GM18499 (cell line): ENCODE results near the gene ITLN1.
"Not testable (repeated sequence)": the region's sequence is repeated elsewhere in the genome, so short reads cannot be mapped to it uniquely, and the experiment has no call there.

Experiments
- ATAC-seq: cut with Tn5 transposase; IDR thresholded peaks from one replicate; pipeline ENCODE4 v1.9.1; 2021; ENCODE audit warnings: moderate number of reproducible peaks; ENCODE audit not compliant: insufficient read depth, unreplicated experiment

The ITLN1 gene

DNA sequence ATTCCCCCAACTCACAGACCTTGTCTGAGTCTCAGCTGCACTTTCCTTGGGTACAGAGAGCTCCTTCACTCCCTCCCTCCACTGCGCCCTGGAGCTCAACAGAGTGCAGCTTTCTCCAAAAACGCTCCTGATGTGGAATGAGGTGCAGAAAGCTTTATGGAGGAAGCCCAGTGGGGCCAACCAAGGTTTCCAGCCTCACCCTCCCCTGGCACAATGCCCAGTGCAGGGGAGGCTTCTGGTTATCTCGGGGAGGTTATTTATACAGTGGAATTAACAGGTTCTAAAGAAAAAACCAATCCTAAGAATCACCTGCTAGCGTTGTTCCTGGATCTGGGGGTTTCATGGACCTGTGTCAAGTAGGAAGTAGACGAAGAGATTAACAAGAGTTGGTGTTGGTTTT, at the start of gene ITLN1:
ITLN1 (minus strand) TSS at position 139 of the 400 bp plus-strand sequence. CDS start 303 bp downstream, outside the sequence.
- no peak for ATAC-seq

DNA sequence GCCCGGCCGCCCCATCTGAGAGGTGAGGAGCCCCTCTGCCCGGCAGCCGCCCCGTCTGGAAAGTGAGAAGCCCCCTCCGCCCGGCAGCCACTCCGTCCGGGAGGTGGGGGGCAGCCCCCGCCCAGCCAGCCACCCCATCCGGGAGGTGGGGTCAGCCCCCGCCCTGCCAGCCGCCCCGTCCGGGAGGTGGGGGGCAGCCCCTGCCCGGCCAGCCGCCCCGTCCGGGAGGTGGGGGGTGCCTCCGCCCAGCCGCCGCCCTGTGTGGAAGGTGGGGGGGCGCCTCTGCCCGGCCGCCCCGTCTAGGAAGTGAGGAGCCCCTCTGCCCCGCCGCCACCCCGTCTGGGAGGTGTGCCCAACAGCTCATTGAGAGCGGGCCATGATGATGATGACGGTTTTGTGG, 48.3 kb upstream of the ITLN1 start:
- not testable (repeated sequence) for ATAC-seq

DNA sequence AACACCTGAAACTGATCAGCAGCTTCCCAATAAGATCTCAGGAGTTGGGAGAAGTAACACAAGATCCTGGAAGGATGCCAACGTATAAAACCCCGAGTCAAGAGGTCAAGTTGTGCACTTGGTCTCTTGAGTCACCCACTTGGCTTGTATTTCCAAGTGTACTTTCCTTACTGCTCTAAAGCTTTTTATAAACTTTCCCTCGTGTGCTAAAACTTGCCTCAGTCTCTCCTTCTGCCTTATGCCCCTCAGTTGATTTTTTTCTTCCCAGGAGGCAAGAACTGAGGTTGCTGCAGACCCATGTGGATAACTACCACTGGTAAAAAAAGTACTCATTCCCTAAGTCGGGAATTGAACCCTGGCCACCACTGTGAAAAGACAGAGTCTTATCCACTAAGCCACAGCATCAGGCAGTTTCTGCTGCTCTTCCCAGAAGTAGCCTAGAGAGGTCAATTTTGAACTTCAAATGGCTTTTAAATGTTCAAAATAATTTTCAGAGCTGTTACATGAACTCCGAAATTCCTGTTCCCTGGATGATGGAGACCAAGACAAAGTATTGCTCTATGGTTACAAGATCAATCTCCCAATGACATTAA, 40.8 kb upstream of the ITLN1 start:
- ATAC-seq = no peak

DNA sequence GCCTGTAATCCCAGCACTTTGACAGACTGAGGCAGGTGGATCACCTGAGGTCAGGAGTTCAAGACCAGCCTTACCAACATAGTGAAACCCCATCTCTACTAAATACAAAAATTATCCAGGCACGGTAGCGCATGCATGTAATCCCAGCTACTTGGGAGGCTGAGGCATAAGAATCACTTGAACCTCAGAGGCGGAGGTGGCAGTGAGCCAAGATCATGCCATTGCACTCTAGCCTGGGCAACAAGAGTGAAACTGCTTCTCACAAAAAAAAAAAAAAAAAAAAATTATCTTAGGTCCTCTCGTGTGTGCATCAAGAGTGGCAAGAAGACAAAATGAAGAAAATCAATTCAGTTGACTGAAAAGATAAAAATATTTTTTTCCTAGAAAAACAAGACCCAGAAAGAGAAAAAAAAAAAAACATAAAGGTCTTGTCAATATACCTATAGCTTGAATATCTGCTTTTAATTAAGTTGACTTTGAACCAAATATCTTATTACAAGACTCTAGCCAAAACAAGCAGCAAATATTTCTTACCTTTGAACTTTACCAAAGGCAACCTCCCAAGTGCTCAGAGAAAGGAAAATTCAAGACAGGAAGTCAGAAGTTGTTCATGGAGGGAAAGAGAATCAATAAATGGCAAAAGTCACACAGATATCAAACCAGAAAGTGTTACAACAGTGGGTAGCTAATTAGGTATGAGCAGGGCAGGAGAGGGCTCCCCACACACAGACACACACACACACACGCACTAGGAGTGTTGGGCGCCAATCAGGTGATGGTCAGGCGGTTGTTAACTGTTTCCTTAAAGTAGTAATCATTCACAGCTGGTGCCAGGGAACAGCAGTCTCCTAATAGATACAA, 40.0 kb upstream of the ITLN1 start:
- no peak for ATAC-seq

DNA sequence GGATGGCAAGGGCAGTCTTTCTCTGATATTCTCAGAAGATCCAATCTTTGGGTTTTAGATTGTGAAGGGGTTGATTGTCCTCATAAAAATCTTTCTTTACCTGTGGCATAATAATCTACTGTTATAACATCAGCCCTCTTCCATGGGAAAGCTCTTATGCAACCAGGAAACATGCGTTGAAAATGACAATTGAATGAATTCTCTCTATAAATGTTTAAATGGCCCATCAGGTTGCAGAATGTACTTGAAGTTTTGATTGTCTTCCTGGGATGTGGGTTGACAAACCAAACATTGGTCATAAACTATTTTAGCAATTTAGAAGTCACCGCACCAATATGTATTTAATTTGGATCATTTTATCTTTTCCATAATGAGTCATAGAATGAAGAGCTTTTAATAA, 31.7 kb upstream of the ITLN1 start:
- ATAC-seq = no peak

DNA sequence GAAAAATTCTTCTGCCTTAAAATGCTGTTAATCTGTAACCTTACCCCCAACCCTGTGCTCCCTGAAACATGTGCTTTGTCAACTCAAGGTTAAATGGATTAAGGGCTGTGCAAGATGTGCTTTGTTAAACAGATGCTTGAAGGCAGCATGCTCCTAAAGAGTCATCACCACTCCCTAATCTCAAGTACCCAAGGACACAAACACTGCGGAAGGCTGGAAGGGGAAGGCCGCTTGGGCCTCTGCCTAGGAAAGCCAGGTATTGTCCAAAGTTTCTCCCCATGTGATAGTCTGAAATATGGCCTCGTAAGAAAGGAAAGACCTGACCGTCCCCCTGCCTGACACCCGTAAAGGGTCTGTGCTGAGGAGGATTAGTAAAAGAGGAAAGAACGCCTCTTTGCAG, 28.2 kb upstream of the ITLN1 start:
- not testable (repeated sequence) for ATAC-seq

DNA sequence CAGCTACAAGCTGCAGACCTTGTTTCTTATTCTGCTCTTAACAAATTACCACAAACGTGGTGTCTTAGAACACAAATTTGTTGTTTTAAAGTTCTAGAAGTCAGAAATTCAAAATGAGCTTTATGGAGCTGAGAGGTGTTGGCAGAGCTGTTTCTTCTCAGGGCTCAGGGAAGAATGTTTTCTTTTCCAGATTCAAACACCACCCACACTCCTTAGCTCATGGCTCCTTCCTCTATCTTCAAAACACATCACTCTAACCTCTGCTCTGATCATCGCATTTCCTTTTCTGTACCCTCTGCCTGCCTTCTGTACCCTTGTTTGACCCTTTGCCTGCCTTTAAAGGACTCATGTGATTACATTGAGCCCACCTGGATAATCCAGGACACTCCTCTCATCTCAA, 26.9 kb upstream of the ITLN1 start:
- no peak for ATAC-seq

DNA sequence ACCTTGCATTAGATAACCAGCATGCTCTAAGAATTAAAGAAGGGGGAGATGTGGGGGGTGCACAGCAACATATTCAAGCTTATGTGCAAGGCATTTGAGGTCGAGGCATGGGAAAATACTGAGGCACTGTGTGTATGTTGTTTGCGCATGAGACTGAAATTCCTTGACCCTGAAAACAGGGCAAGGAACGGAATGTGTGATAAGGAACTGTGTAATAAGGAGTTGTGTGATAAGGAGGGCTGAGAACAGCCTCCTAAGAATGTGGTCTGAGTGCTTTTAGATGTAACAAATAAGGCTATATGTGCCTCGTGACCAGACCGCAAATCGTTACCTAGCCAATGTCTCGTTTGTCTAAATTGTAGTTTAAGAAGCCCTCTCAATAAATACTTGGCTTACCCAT, 26.5 kb upstream of the ITLN1 start:
- no peak for ATAC-seq

DNA sequence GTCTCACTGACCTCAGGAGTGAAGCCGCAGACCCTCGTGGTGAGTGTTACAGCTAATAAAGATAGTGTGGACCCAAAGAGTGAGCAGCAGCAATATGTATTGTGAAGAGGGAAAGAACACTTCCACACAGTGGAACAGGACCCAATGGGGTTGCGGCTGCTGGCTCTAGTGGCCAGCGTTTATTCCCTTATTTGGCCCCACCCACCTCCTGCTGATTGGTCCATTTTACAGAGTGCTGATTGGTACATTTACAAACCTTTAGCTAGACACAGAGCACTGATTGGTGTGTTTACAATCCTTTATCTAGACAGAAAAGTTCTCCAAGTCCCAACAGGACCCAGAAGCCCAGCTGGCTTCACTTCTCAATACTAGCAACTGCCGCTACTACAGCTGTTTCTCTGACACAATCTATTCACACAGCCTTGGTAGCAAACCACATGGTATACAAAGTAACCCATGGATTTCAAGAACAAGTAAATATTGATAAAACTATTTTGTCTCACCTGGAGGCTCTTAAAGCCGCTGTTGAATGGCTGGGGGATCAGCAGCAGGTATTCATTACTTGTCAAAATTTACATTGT, 25.3 kb upstream of the ITLN1 start:
- no peak for ATAC-seq

DNA sequence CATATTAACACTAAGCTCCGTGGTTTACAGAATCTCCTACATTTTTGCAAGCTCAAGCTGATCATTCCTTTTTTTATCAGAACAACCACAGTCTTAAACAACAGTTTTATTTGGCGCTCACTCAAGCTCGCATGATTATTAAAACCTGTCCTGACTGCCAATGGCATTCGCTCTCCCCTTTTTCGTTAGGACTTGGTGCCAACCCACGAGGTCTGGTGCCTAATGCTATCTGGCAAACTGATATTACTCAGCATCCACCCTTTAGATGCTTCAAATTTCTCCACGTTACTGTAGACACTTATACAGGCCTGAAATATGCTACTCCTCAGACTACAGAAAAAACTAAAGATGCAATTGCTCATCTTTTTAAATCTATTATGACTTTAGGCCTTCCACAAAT, 23.0 kb upstream of the ITLN1 start:
- ATAC-seq = no peak

DNA sequence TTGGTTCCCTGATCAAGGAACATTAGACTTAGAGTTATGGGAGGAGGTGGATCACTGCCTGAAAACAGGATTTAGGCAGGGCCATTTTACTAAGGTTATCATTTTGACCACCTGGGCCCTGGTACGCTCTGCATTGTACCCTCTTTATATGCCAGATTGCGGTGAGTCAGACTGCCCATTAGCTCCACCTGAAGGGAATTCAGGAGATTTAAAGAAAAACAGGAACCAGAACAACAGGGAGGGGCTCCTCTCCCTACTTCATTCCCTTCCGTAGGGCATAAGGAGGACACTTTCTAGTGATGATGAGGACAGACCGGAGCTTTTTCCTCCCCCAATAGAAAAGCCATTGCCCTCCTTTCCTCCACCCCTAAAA, 20.6 kb upstream of the ITLN1 start:
- ATAC-seq = no peak

DNA sequence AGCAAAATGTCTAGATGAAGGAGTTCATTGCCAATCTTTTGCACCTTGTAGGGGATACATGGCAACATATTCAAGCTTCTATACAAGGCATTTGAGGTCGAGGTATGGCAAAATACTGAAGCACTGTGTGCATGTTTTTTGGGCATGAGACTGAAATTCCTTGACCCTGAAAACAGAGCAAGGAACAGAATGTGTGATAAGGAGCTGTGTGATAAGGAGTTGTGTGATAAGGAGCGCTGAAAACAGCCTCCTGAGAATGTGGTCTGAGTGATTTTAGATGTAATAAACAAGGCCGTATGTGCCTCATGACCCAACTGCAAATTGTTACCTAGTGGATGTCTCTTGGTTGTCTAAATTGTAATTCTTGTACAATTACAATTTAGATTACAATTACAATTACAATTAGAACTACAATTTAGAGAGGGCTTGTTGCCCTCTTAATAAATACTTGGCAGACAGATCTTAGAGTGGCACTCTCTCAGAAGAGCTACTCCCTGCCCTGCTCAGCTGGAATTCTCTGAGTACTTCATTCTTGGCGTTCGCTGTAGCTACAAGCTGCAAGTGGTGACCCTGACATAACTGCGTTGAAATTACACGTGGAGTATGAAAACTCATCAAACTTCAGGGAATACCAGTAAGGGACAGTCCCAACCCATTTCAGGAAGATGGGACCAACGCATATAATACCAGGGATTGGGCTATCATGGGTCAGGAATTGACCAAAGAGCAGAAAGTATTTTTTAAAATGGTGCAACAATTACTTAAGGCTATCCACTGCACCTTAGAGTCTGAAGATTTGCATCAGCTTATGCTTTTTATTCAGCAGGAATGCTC, 20.0 kb upstream of the ITLN1 start:
- ATAC-seq = no peak

DNA sequence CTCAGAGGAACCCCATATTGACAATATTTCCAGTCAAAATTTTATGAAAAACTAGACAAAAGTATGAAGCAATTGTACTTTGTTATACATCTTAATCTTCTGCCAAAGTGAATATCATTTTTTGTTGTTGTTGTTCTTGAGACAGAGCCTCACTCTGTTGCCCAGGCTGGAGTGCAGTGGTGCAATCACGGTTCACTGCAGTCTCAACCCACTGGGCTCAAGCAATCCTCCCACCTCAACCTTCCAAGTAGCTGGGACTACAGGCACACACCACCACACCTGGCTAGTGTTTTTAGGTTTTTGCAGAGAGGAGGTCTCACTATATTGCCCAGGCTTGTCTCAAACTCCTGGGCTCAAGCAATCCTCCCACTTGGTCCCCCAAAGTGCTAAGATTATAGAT, 17.3 kb upstream of the ITLN1 start:
- not testable (repeated sequence) for ATAC-seq

DNA sequence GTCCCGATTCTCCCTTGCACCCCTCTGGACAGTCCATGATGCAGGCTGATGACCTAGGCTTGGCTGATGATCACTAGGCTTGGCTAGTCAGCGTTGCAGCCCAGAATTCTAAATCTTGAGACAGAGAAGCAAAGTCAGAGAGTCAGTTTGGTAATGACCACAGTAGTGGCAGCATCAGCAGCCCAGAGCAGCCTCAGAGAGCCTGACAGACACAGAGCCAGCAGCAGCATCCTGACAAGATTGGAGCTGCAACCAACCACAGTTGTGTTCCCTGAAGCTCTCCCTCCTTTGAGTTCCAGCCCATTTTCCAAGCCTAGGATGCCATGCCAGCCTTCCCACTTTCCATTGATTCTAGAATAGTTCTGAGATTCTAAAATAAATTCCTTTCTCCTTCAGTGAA, 16.8 kb upstream of the ITLN1 start:
- no peak for ATAC-seq

DNA sequence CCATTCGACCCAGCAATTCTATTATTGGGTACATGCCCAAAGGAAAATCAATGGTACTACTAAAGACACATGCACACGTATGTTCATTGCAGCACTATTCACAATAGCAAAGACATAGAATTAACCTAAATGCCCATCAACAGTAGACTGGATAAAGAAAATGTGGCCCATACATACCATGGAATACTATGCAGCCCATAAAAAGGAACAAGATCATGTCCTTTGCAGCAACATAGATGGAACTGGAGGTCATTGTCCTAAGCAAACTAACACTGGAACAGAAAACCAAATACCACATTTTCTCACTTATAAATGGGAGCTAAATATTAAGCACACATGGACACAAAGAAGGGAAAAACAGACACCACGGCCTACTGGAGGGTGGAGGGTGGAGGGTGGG, 15.7 kb upstream of the ITLN1 start:
- ATAC-seq = not testable (repeated sequence)

DNA sequence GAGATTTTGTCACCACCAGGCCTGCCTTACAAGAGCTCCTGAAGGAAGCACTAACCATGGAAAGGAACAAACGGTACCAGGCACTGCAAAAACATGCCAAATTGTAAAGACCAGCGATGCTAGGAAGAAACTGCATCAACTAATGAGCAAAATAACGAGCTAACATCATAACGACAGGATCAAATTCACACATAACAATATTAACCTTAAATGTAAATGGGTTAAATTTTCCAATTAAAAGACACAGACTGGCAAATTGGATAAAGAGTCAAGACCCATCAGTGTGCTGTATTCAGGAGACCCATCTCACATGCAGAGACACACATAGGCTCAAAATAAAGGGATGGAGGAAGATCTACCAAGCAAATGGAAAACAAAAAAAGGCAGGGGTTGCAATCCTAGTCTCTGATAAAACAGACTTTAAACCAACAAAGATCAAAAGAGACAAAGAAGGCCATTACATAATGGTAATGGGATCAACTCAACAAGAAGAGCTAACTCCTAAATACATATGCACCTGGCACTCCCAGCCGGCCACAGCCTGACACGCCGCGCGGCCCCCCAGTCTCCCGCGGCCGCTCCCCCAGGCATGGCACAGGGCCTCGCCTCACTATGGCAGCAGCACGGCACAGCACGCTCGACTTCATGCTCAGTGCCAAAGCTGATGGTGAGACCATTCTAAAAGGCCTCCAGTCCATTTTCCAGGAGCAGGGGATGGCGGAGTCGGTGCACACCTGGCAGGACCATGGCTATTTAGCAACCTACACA, 9.6 kb upstream of the ITLN1 start:
- ATAC-seq = not testable (repeated sequence)

DNA sequence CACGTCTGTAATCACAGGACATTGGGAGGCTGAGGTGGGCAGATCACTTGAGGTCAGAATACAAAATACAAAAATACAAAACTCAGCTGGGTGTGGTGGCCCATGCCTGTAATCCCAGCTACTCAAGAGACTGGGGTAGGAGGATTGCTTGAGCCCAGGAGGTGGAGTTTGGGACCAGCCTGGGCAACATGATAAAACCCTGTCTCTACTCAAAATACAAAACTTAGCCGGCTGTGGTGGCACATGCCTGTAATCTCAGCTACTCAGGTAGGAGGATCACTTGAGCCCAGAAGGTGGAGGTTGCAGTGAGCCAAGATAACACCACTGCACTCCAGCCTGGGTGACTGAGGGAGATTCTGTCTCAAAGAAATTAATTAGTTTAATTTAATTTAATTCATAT, 6.5 kb upstream of the ITLN1 start:
- no peak for ATAC-seq

DNA sequence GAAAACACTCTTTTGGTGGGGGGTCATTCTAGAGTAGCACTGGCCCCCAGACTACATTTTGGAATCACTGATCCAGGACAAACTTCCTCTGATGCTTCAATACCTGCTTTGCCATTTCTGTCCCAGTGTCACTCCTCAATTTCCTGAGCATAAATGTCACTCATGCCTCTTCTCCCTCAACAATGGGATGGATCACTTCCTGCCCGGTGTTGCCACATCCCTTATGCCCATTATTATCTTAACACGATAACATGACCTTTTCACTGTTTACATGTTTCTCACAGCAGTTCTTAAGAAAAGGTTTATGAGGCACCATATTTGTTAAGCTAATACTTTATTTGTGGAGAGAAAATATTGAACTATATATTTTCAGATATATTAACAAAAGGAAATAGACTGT, 3.9 kb upstream of the ITLN1 start:
- no peak for ATAC-seq

DNA sequence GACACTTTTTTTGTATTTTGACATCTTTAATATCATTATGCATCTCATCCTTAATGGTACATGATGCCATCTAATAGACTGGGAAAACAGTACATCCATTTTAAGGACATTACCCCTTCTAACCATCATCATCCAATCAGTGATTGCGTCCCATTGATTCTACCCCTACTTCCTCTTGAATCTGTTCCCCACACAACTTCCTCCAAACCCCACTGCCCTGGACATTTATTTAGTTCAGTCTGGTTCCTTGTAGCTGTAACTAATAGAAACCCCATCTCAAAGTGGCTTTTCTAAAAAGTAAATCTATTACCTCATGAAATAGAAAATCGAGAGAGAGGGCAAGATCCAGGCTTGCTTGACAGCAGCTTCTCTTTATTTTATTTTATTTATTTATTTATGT, 2.1 kb upstream of the ITLN1 start:
- ATAC-seq = no peak

DNA sequence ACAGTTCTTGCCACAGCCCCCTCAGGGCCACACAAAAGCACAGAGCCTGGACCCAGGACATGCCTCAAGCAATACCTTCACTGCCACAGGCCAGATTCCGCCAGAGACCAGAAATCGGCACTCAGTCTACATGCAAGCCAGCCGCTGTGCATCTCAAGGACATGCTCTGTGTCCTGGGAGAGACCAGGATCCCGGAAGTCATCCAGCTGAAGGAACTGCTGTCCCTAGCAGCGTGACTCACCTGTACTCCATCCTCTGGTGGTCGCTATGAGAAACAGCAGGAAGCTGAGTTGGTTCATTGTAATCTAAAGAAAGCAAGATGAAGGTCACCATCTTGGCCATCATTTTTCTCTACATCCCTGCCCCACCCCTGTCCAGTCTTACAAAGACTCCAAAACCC, 401 bp downstream of the ITLN1 start:
- ATAC-seq = no peak
